Measurements from ENCODE around the gene VTN.

The VTN gene

DNA sequence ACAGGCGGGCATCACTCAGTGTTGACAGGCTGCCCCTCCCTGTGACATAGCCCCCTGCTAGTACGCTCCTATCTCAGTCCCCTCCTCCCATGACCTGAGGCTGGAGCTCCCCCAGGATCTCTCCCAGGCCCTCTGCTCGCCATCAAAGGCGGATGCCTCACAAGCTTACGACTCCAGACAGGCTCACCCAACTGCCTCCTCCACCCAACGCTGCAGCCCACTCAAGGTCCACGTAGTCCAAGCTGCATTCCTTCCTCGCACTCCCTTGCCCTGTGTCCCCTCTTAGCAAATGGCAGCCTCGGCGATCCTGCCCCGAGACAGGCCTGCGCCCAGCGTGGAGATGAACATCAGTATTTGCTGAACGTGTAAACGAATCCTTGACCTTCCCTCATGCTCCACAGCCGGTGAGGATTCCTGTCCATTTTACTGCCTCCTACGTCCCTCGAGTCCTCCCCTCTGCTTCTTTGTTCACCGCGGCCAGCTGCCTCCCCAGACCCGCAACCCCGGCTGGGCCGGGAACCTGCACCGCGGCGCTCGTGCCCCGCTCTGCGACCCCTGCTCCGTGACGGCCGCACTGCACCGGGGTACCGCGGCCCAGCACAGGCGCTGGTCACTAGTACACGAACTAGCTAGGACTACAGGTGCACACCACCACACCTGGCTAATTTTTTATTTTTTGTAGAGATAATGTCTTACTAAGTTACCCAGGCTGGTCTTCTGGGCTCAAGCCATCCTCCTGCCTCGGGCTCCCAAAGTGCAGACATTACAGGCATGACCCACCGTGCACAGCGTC lies 51.9 kb downstream of the VTN start:
- DNase-seq: no peak

Measured in MV-4-11 (cell line).